Stimulated activated CD8-positive, alpha-beta memory T cell treated with anti-CD3 and anti-CD28 coated beads, Interleukin-4, amount 100 ng/mL, for 1 hour (primary cell): ENCODE data around the gene SLTM.
"Not testable (repeated sequence)": the region's sequence is repeated elsewhere in the genome, so short reads cannot be mapped to it uniquely, and the experiment has no call there.

Experiments used
- DNase-seq, 2 donors: peaks; one replicate each; pipeline ENCODE4 v3.0.0-alpha.2; 2020; ENCODE audit warnings: low read depth in 2 of 2, low spot score in 1 of 2

SLTM gene

DNA sequence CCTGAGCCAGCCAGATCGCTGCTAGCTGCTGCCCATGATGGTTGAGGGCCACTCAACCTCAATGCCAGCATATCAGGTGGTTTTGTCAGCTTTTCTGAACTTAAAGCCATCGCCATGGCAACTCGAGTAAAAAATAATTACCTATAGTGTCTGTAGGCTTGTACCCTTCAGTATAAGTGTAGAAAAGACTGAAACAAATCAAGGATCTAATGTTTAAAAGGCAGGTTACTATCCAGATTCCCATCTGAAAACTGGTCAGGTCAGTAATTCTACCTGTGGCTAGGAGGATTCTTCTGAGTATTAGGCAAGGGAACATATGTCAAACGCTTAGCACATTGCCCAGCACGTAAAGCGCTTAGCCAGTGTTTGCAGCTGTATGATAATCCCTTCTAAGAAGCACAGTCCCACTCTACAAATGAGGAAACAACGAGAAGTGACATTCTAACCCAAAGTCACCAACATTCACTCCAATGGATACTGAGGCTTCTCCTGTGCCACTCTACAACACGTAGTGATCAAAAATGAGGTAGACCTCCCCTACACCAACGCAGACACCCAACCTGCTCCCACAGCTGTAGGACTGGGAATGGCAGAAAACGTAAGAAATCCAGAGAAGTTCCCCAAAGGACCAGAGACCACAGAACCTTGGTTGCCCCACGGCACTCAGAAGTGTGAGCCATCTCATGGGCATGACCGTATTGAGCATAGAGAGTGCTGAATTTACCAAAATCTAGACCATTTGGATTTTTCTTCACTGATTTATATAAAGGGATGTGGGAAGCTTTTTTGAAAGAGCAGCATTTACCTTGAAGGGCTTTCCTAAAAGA, 55.3 kb downstream of the SLTM start:
- no peak for DNase-seq

DNA sequence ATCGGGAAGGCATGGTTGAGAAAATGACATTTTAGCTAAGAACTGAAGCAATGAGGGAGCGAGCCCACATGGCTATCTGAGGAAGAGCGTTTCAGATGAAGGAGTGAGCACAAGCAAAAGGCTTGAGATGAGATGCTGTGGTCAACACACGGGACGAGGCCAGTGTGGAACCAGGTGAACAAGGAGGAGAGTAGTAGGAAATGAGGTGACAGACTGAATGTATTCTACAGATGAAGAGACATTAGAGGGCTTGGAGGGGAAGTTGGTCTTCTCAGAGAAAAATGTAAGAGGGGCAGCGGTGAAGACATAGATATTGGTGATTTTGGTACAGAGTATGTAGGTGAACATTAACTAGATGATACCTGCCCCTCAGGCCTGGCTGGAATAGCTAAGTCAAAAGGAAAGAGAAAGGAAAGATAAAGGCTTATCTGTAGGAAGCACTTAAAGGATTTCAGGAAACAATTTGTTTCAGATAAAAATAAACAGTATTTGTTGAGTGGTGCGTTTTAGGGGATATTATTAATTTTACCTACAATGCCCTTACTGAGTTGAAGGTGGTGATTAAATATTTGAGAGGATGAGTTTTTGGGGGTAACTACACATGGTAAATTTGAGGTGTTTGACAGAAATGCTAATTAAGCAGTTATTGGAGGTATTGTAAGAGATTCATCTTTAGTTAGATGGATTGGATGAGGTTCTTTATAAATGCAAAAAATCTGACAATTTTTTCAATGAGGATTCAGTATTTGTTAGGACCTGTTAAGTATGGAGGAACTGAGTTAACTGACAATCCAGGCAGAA, 57.0 kb downstream of the SLTM start:
- DNase-seq, result no peak

DNA sequence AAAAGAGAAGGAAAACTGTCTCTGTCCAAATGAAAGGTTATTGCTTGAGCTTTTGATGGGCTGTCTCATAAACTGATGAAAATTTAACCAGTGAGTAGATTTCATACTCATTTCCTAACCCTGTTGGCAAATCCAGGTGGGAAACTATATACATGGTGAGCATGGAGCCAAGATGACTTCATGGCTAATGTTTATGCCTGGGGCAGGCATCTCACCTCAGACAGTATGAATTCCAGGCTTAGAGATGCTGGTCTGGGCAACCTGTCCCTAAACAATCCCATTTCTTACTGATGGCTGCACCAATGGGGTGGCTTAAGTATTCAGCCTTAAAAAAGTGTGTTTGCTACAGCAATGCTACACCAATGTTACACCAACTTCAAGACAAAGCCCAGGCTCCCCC, 58.1 kb downstream of the SLTM start:
- DNase-seq, result no peak

DNA sequence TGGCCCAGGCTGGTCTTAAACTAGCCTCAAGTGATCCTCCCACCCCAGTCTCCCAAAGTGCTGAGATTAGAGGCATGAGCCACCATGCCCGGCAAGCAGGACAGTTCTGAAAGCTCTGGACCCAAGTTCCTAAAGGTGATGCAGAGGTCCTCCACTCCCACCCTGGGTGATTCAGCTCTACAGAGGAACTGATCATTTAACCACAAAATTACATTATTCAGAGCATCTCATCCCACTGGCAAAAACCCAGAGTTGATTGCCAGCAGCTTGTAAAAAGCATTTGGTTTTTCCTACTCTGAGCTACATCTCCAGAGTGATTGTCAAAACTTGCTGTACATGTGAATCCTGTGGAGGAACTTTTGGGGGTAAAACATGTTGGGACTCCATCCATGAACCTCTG, 60.2 kb downstream of the SLTM start:
- no peak for DNase-seq

DNA sequence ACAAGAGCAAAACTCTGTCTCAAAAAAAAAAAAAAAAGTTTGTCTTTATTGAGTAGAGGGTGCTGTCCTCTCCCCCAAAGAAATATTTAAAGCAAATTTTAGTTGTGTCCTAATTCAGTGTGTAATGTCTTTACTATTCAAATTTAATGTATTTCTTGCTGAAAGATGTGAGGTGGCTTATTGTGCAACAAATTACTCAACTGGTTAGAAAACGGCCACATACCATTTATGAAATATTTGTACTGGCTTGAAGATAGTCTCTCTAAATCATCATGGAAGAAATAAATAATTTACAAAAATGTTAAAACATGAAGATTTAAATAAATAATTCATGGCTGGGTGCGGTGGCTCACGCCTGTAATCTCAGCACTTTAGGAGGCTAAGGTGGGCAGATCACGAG, 63.0 kb downstream of the SLTM start:
- DNase-seq, result no peak

DNA sequence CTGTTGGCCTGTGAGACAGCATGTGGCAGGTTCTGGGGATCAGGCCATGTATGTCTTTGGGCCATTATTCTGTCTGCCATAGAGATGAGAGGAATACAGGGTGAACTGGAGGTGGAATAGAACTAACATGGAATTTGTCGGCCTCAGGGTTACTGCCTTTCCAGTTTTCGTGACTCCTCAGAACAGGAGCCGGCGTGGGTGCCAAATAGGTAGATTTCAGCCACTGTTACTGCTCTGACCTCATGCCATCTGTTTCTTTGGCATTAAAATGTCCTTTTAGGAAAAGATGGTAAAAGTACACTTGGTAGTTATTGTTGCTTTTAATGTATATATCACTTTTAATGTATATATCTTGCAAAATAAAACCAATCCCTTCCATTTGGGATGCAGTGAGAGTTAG, 65.6 kb downstream of the SLTM start:
- DNase-seq, result no peak

DNA sequence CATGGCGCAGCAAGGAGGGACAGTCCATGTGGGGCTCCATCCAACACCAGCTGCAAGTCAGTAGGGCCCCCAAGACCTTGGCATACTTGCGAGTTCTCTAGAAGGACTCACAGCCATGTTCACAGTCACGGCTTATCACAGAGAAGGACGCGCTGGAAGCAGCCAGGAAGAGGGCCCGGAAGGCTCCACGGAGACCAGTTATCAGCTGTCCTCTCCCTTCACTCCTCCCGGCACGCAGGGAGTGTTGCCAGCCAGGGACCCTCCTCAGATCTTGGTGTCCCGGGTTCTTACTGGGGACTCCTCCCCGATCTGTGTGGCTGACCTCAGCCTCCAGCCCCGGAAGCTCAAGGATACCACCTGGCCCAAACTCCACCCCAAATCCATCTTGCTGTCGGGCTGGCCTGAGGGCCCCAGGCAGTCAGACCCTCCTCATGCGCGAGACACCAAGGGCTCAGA, 68.0 kb downstream of the SLTM start:
- no peak for DNase-seq

DNA sequence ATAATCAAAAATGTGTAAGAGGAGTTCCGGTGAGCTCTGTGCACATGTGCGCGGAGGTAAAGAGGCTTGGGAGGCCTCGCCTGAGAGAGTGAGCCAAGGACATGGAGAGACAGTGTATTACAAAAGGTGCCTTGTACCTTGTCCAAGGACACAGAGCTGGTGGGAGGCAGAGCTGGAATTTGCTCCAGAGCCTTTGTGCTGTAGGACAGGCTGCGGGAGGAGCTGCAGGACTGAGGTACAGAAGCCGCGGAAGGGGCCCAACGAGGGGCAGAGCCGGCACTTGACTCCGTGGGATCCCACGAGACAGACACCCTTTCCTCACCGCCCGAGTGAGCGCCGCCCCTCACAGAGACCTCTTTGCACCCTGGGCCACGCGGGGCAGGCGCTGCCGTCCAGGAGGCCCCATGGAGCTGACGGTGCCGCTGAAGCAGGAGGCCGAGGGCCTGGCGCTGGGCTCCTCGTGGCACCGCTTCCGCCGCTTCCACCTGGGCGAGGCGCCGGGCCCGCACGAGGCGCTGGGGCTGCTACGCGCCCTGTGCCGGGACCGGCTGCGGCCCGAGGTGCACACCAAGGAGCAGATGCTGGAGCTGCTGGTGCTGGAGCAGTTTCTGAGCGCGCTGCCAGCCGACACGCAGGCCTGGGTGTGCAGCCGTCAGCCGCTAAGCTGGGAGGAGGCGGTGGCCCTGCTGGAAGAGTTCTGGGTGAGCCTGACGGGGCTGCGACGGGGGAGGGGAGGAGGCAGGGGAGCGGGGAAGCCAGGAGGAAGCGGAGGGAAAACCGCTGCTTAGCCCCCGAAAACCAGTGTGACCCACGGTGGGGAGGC, 68.7 kb downstream of the SLTM start:
- DNase-seq, result no peak

DNA sequence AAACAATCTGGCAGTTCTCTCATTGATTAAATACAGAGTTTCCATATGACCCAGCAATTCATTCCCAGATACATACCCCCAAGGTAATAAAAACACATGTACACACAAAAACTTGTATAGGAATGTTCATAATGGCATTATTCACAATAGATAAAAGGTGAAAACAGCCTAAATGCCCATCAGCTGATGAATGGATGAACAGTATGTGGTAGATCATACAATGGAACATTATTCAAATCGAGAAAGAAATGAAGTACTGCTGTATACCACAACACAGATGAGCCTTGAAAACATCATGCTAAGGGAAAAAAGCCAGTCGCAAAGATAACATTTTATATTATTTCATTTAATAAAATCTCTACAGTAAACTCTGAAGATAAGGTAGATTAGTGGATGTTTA, 71.2 kb downstream of the SLTM start:
- no peak for DNase-seq

DNA sequence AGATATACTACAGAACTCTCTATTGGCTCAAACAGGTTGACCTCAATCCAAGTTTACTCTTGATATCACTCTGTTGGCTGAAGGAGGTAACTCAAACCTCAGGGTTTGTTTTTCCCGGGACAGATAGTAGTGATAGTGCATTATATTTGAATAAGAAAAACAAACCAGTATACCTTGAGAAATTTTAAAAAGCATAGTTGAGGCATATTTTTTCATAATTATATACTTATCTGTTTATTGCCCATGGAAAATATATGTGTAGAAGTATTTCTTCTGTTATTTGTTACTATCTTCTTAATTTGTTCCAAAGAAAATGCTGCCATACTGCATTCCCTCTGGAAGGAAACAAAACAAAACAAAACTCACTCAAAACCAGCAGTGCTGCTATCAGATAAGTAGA, 76.9 kb downstream of the SLTM start:
- not testable (repeated sequence) for DNase-seq

DNA sequence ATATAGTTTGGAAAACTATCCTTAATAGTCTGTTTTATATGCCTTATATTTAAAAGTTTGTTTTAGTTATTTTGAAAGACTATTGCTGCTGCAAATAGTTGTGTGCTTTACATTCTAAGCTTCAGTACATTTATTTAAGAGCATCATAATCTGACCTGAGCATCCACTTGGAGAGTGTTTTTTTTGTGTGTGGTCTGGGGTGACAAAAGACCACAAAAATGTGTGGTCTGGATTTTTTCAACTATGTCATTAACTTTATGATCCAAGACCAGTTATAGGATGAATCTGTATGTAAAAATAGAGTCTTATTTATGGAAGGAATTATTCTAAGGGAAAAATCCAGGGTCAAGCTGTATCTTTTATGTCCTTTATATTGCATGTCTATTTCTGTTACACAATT, 77.4 kb downstream of the SLTM start:
- no peak for DNase-seq

DNA sequence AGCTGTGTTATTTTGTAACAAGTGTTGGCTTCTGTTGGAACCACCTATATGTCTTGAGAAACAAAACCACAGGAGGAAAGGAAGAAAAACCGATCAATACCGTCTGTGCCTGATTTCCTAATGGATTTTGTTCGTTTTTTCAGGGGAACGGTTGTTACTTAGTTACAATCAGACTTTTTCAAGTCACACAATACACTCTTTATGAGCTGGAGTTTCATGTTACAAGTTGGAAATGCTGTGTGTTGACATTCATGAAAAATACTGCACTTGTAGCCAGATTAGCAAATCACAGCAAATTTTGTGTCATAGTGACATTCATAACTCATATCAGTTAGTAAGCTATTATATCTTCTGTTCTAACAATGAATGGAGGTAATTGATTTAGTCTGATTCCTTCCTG, 78.9 kb downstream of the SLTM start:
- no peak for DNase-seq

DNA sequence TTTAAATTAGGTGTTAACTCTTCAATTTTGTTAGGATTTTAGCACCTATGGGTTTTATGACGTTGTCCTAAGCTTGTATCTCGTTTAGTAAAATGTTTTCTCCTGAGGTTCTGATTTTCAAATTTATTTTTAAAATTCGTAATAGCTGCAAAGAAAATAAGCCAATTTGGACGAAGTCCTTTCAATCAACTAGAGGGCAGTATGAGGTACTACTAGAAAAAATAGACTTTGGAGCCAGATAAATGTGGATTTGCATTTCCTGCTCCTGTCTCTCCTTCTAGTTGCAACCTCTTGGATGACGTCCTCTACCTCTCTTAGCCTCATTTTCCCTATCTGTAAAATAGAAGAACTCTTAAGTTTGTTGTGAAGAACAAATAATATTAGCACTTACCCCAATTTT, 81.1 kb downstream of the SLTM start:
- DNase-seq, result no peak

DNA sequence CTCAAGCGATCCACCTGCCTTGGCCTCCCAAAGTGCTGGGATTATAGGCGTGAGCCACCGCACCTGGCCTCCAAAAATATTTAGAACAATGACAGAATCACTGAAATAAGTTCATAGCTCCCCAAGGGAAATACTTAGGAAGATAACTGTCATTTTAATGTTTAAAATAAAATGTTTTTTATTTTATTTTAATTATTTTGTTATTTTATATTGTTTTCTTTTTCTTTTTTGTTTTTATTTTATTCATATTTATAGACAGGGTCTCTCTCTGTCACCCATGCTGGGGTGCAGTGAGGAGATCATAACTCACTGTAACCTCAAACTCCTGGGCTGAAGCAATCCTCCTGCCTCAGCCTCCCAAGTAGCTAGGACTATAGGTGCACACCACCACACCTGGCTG, 82.3 kb downstream of the SLTM start:
- not testable (repeated sequence) for DNase-seq

DNA sequence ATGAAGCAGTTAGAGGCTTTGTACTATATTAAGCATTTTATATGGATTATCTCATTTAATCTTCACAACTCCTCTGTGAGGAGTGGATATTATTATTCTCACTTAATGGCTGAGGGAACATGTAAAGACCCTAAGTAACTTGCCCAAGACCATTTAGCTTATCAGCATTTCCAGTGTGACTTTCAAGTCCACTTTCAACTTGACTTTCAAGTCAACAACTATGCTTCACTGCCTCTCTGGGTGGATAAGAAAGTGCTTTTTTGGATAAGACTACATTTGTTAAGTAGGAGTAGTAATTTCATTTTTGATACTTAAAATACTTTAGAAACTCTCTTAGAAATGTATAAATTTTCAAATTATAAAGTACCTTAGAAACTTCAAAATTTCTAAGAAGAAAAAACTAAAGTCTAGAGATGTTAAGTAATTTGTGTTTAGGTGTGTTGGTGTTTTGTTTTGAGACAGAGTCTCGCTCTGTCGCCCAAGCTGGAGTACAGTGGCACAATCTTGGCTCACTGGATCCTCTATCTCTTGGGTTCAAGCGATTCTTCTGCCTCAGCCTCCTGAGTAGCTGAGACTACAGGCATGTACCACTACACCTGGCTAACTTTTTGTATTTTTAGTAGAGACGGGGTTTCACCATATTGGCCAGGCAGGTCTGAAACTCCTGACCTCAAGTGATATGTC, 90.6 kb downstream of the SLTM start:
- DNase-seq, result no peak

DNA sequence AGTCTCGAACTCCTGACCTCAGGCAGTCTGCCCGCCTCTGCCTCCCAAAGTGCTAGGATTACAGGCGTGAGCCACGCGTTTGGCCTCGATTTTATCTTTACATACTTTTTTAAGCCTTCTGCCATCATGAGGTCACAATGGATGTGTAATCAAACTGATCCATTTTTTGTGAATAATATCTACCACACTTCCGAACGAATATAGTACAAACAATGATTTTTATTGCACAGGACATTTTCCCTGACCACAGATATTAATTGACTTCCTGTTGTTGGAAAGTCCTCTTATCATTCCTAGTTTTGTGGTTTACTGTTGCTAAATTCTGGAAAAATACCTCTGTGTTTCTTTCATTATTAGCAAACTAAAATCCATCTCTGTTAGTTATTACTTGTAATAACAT, 93.4 kb downstream of the SLTM start:
- DNase-seq, result no peak

DNA sequence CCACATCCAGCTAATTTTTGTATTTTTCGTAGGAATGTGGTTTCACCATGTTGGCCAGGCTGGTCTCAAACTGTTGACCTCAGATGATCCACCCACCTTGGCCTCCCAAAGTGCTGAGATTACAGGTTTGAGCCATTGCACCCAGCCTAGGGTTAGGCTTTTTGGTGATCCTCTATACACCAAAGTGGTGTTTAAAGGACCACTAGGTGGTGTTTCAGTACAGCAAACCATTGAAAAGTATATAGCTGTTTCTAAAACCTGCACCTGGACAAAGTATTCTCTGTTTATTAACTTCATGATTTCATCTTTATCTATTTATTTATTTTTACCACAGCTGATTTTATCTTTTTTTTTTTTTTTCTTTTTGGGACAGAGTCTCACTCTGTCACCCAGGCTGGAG, 94.0 kb downstream of the SLTM start:
- DNase-seq, result no peak

DNA sequence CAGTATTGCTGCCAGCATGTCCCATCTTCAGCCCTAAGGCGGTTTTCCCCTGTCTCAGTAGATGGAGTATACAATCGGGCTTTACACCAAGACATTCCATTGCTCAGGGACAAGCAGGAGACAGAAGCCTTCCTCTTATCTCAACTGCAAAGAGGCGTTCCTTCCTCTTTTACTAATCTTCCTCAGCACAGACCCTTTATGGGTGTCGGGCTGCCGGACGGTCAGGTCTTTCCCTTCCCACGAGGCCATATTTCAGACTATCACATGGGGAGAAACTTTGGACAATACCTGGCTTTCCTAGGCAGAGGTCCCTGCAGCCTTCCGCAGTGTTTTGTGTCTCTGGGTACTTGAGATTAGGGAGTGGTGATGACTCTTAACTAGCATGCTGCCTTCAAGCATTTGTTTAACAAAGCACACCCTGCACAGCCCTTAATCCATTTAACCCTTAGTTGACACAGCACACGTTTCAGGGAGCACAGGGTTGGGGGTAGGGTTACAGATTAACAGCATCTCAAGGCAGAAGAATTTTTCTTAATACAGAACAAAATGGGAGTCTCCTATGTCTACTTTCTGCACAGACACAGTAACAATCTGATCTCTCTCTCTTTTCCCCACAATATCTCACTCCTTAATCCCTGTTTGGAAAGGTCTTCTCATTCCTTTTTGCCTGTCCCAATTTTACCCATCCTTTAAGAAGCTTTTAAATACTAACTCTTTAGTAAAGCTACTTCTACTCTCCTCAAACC, 99.6 kb downstream of the SLTM start:
- DNase-seq, result not testable (repeated sequence)

DNA sequence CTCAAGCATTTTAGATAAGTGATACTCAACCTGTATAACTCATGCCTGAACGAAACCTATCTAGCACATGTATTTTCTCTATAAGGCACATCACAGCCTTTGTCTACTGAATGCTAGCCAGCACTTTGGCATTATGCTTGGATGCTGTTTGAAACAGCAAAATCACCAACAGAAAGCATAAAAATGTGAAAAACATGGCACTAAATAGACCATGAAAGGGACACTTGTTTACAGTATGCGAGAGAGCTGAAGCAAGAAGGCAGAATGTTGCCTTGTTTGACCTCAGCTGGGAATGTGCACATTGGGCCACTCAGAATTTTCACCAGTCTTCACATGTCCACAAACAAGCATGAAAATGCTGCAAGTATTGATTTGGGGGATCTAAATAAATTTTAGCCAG, 102.9 kb downstream of the SLTM start:
- no peak for DNase-seq
